ENCODE data around the gene CBARP.

CBARP gene

DNA sequence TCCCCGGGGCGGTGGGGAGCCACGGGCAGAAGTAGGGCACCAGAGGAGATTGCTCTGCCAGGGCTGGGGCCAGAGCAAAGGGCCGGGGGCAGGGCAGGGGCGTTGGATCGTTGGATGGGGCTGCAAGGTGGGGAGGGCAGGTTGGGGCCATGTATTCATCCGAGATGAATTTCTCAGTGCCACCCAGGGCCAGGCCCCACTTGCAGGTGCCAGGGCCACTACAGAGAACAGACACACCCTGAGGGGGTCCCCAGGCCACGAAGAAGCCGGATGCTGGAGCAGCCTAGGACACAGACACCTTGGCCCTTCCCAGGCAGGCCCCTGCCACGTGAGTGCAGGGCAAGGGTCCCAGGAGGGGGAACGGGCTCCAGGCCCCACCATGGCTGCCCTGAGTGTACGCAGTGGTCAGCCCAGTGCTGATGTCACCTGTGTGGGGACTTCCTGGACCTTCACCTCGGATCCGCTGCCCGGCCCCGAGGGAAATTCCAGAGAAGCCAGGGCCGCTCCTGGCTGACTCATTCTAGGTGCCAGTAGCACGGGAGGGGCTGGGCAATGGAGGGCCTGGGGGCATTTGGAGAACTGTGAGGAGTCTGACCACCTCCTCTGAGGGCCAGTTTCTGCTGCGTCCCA is 54.1 kb downstream of the CBARP start (continued):
- TF ChIP-seq ZBTB26 (tag by site-specific recombination; optimal IDR thresholded peaks at IDR 0.05) (no peak), ZNF354C (tag by site-specific recombination; IDR thresholded peaks at IDR 0.05; ENCODE audit: borderline replicate concordance, low read depth) (no peak), ZNF23 (tag by site-specific recombination; IDR thresholded peaks at IDR 0.05; ENCODE audit: borderline replicate concordance) (no peak), ZNF558 (tag by site-specific recombination; IDR thresholded peaks at IDR 0.05) (no peak), ZBTB1 (tag by site-specific recombination; IDR thresholded peaks at IDR 0.05) (no peak), ZNF510 (tag by site-specific recombination; IDR thresholded peaks at IDR 0.05; ENCODE audit: insufficient replicate concordance) (no peak), ZSCAN16 (tag by site-specific recombination; IDR thresholded peaks at IDR 0.05) (no peak), ZNF624 (tag by site-specific recombination; IDR thresholded peaks at IDR 0.05) (no peak), ZNF677 (tag by site-specific recombination; IDR thresholded peaks at IDR 0.05) (no peak), ZBTB49 (tag by site-specific recombination; IDR thresholded peaks at IDR 0.05; ENCODE audit: low read depth) (no peak), SP2 (tag by site-specific recombination; IDR thresholded peaks at IDR 0.05) (no peak), ZNF404 (tag by site-specific recombination; IDR thresholded peaks at IDR 0.05) (no peak), ZFP3 (tag by site-specific recombination; IDR thresholded peaks at IDR 0.05; ENCODE audit: low read depth) (no peak)
- TF ChIP-seq, protein P1, sequence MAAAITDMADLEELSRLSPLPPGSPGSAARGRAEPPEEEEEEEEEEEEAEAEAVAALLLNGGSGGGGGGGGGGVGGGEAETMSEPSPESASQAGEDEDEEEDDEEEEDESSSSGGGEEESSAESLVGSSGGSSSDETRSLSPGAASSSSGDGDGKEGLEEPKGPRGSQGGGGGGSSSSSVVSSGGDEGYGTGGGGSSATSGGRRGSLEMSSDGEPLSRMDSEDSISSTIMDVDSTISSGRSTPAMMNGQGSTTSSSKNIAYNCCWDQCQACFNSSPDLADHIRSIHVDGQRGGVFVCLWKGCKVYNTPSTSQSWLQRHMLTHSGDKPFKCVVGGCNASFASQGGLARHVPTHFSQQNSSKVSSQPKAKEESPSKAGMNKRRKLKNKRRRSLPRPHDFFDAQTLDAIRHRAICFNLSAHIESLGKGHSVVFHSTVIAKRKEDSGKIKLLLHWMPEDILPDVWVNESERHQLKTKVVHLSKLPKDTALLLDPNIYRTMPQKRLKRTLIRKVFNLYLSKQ (tag by site-specific recombination; IDR thresholded peaks at IDR 0.05; ENCODE audit: borderline replicate concordance) = no peak

DNA sequence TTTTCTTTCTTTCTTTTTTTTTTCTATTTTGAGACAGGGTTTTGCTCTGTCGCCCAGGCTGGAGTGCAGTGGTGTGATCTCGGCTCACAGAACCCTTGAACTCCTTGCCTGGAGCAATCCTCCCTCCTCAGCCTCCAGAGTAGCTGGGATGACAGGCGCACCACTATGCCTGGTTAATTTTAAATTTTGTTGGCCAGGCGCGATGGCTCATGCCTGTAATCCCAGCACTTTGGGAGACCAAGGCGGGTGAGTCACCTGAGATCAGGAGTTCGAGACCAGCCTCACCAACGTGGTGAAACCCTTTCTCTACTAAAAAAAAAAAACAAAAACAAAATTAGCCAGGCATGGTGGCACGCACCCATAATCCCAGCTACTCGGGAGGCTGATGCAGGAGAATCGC is 55.1 kb downstream of the CBARP start:
- CTCF ChIA-PET = interaction anchor here (0.6 to 2.6 kb wide), 2 partner anchors 62 to 69 kb away, joined by 3 to 7 read pairs; no protein-coding TSS in a partner anchor
- H3K27ac ChIP-seq (ENCODE audit: extremely low read depth, low read depth, low read length) = no peak overlapping the region

More for the DNA sequence above, 55.1 kb downstream of the CBARP start:
- H3K9me3 ChIP-seq (ENCODE audit: control insufficient read depth, insufficient read depth, low read depth, low read length) = no peaks in the 10 kb centered on the region
- H3K36me3 ChIP-seq (ENCODE audit: control insufficient read depth in 2 of 2, insufficient read depth in 1 of 2, low read length in 2 of 2) = no peaks in the 10 kb centered on the region
- H3K4me3 ChIP-seq (ENCODE audit: low read depth, low read length) = no peak overlapping the region
- POLR2A ChIA-PET = no interaction called here
- TF ChIP-seq ZNF280D (tag by site-specific recombination; IDR thresholded peaks at IDR 0.05) = no peak
- no peak for TF ChIP-seq ZNF777 (tag by site-specific recombination; IDR thresholded peaks at IDR 0.05; ENCODE audit: borderline replicate concordance)
- no peak for TF ChIP-seq ZNF449 (tag by site-specific recombination; IDR thresholded peaks at IDR 0.05)
- TF ChIP-seq, protein P1 (tag by site-specific recombination; IDR thresholded peaks at IDR 0.05; ENCODE audit: borderline replicate concordance) = no peak
- TF ChIP-seq, protein P2, sequence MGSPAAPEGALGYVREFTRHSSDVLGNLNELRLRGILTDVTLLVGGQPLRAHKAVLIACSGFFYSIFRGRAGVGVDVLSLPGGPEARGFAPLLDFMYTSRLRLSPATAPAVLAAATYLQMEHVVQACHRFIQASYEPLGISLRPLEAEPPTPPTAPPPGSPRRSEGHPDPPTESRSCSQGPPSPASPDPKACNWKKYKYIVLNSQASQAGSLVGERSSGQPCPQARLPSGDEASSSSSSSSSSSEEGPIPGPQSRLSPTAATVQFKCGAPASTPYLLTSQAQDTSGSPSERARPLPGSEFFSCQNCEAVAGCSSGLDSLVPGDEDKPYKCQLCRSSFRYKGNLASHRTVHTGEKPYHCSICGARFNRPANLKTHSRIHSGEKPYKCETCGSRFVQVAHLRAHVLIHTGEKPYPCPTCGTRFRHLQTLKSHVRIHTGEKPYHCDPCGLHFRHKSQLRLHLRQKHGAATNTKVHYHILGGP (tag by site-specific recombination; IDR thresholded peaks at IDR 0.05) = no peak
- no peaks in the 10 kb centered on the region for H3K4me1 ChIP-seq (ENCODE audit: control insufficient read depth, insufficient read depth, low read length)

Data from HEK293 (cell line).